GM21786 (cell line): ENCODE measurements around the gene RUNX2.
"Not testable (repeated sequence)": the region's sequence is repeated elsewhere in the genome, so short reads cannot be mapped to it uniquely, and the experiment has no call there.

Experiments
- ATAC-seq: cut with Tn5 transposase; IDR thresholded peaks from one replicate; pipeline ENCODE4 v1.9.1; 2021; ENCODE audit not compliant: unreplicated experiment

The RUNX2 gene

DNA sequence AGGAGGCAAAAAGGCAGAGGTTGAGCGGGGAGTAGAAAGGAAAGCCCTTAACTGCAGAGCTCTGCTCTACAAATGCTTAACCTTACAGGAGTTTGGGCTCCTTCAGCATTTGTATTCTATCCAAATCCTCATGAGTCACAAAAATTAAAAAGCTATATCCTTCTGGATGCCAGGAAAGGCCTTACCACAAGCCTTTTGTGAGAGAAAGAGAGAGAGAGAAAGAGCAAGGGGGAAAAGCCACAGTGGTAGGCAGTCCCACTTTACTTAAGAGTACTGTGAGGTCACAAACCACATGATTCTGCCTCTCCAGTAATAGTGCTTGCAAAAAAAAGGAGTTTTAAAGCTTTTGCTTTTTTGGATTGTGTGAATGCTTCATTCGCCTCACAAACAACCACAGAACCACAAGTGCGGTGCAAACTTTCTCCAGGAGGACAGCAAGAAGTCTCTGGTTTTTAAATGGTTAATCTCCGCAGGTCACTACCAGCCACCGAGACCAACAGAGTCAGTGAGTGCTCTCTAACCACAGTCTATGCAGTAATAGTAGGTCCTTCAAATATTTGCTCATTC lies at the start of gene RUNX2:
Gene RUNX2, plus strand, starts transcription at position 375 of the 567 bp plus-strand sequence. CDS start 397 bp downstream, outside the sequence.
- no peak for ATAC-seq

DNA sequence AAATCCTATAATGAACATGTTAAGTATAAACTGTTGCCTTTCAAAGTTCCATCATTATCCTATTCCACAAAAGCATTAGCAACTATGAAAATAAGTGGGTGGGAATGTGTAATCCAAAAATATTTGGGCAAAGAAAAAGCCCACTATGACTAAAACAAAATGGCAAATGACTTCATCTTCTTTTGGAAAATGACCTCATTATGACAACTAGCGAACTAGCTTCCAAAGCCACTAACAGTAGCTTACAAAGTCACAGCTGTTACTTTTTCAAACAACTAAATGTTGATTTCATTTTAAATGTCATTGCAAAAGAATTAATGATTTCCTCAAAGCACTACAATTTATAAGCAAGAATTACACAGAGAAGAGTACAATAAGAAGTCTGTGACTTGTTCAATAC lies 49.8 kb upstream of the RUNX2 start:
- ATAC-seq = no peak

DNA sequence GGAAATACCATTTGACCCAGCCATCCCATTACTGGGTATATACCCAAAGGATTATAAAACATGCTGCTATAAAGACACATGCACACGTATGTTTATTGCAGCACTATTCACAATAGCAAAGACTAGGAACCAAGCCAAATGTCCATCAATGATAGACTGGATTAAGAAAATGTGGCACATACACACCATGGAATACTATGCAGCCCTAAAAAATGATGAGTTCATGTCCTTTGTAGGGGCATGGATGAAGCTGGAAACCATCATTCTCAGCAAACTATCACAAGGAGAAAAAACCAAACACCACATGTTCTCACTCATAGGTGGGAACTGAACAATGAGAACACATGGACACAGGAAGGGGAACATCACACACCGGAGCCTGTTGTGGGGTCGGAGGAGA lies 41.4 kb upstream of the RUNX2 start:
- not testable (repeated sequence) for ATAC-seq

- no peak for ATAC-seq
Measured at GRCh38 chr6:45289751-45290514, 38.2 kb upstream of the RUNX2 start.

GRCh38 chr6:45293306-45293705 lies 34.8 kb upstream of the RUNX2 start:
- ATAC-seq = no peak

DNA sequence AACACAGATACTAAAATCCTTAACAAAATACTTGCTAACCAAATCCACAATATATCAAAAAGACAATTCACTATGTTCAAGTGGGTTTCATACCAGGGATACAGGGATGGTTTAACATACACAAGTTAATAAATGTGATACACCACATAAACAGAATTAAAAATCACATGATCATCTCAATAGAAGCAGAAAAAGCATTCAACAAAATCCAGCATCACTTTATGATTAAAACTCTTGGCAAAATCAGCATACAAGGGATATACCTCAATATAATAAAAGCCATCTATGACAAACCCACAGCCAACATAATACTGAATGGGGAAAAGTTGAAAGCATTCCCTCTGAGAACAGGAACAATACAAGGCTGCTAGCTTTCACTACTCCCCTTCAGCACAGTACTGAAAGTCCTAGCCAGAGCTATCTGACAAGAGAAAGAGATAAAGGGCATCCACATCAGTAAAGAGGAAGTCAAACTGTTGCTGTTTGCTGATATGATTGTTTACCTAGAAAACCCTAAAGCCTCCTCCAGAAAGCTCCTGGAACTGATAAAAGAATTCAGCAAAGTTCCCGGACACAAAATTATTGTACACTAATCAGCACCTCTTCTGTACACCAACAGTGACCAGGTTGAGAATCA lies 33.9 kb upstream of the RUNX2 start:
- not testable (repeated sequence) for ATAC-seq

GRCh38 chr6:45297320-45297719 lies 30.8 kb upstream of the RUNX2 start:
- no peak for ATAC-seq

- no peak for ATAC-seq
Measured at GRCh38 chr6:45299096-45299581, 29.0 kb upstream of the RUNX2 start.

DNA sequence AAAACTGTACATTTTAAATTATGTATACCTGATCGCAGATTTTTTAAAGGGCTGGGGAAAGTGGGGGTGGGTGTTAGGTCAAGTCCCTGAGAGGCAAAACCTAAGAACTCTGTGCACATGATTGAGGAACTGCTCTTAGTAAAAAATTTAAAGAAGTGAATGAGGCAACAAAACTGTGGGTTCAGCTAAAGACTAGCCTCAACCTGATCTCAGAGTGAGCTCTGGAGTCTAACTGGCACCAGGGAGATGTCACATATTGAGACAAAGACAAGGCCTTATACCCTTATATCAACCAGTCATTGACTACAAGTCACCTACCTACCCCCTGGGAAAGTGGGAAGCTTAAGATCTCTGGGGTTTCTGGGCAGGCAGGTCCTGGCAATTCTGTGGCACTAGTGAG lies 27.4 kb upstream of the RUNX2 start:
- no peak for ATAC-seq

- ATAC-seq = no peak
Measured at GRCh38 chr6:45301348-45302142, 26.6 kb upstream of the RUNX2 start.

DNA sequence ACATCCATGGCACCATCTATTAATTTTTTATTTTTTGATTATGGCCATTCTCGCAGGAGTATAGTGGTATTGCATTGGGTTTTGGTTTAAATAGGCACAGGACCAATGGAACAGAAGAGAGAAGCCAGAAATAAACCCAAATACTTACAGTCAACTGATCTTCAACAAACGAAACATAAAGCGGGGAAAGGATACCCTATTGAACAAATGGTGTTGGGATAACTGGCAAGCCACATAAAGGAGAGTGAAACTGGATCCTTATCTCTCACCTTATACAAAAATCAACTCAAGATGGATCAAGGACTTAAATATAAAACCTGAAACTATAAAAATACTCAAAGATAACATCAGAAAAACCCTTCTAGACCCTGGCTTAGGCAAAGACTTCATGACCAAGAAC lies 25.3 kb upstream of the RUNX2 start:
- ATAC-seq = no peak

- ATAC-seq = no peak
Measured at GRCh38 chr6:45305546-45305945, 22.6 kb upstream of the RUNX2 start.

DNA sequence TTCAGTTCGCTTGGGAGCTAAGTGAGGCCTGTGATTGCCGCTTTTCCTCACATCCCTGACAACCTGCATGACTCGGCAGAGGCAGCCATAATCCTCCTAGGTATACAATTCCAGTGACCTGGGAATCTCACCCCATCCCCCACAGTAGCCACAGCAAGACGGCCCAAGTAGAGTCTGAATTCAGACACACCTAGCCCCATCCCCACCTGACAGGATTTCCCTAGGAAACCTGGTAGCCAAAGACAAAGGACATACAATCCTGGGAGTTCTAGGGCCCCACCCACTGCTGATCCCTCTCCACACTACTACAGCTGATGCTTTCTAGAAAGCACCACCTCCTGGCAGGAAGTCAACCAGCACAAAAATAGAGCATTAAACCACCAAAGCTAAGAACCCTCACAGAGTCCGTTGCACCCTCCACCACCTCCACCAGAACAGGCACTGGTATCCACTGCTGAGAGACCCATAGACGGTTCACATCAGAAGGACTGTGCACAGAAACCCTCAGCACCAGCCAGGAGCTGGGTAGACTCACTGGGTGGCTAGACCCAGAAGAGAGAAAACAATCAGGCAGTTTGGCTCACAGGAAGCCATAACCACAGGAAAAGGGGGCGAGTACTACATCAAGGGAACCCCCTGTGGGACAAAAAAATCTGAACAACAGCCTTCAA lies 17.9 kb upstream of the RUNX2 start:
- ATAC-seq = no peak

GRCh38 chr6:45314146-45314545 lies 14.0 kb upstream of the RUNX2 start:
- no peak for ATAC-seq

- no peak for ATAC-seq
Measured at GRCh38 chr6:45320349-45320748, 7.8 kb upstream of the RUNX2 start.

DNA sequence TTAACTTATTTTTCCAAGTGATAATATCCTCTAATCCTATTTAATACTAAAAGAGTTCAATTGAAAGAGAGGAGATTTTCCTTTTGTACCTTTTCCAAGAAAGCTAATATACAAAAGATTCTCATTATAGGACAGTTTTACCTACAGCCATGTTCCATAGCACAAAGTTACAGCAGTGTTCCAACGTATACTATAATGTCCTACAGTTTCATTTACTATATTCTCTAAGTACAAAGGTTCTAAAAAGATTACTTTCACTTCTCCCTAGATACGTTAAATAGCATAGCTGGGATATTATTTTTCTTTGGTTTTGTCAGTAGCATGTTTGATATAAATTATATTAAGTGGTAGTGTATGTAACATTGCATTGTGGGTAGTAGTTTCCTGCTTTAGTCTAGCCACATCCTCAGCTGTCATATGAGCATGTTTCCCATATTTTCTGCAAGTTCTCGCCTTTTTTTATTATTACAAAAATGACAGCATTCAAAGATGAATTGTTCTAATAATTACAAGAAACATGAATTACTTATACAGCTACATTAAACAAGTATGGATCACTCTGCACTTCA lies 4.4 kb upstream of the RUNX2 start:
- no peak for ATAC-seq

GRCh38 chr6:45326698-45327417 lies 1.3 kb upstream of the RUNX2 start:
- no peak for ATAC-seq

DNA sequence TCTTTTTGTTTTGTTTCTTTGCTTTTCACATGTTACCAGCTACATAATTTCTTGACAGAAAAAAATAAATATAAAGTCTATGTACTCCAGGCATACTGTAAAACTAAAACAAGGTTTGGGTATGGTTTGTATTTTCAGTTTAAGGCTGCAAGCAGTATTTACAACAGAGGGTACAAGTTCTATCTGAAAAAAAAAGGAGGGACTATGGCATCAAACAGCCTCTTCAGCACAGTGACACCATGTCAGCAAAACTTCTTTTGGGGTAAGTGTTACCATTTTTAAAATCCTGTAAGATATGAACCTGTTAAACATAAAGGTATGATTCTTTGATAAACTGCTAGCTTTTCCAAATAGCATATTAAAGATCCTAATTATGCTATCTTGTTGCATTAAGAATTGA lies 393 bp downstream of the RUNX2 start:
- no peak for ATAC-seq

GRCh38 chr6:45344900-45345299 lies 16.8 kb downstream of the RUNX2 start:
- no peak for ATAC-seq

DNA sequence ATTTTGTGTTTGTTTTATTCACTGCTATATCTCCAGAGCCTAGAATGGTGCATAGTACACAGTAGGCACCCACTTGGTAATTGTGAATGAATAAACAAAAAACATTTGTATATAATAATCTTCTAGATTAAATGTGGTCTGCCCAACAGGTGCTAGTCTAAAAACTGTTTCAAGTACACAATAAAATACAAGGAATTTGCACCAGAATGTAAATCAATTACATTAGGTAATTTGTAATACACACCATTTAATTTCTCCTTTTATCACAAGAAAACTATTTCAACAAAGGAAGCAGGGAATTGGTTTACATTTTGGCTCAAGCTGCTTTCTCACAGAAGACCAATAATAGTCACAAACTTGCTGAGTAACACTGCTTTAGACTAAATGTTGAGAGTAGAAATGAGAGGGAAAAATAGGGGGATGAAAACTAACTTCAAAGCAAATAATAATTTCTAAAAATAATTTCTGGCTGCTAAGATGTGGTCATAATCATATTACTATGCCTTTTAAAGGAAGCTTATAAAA lies 22.1 kb downstream of the RUNX2 start:
- no peak for ATAC-seq
